ENCODE results near the gene IL1B. TPM values are rescaled to one million over a fixed set of nuclear protein-coding genes. Genes with fewer than 3 reads are reported as not detected.

The IL1B gene
- polyA plus RNA-seq, 1 of the 3 experiments (the other 2 are of a cell fraction) = 0.25 TPM

GRCh38 chr2:112791019-112791418, 45.6 kb downstream of the IL1B start:
- 10% methylated on average over 2 of the region's 3 CpGs for WGBS (ENCODE audit: low lambda C conversion rate)
- Histone ChIP-seq H3F3A (replicated peaks; ENCODE audit: insufficient read depth) (peaks cover 4% of the 10 kb centered on the region), H3K4me2 (no peak overlapping the region), H2AFZ (ENCODE audit: low read depth) (no peak overlapping the region), H3K36me3 (replicated peaks in 1 of 2; ENCODE audit: control insufficient read depth in 1 of 2, insufficient read depth in 2 of 2, low read length in 1 of 2) (no peaks in the 10 kb centered on the region), H3K4me1 (ENCODE audit: control insufficient read depth in 1 of 2, insufficient read depth in 2 of 2, low read depth in 1 of 2, low read length in 1 of 2) (0 out of 4 replicates have a peak, but pooled peaks cover 0 to 3% of the 10 kb centered on the region in 2 experiments), H3K4me3 (ENCODE audit: low read depth in 2 of 2, low read length in 1 of 2) (no peak overlapping the region), H3K27me3 (ENCODE audit: insufficient read depth) (no peaks in the 10 kb centered on the region), H3K79me2 (ENCODE audit: insufficient read depth) (no peaks in the 10 kb centered on the region), H3K27ac (ENCODE audit: low read depth in 2 of 2, low read length in 1 of 2) (no peak overlapping the region), H3K9me3 (no peaks in the 10 kb centered on the region), H4K20me1 (ENCODE audit: insufficient read depth) (no peaks in the 10 kb centered on the region), H3K9ac (no peak overlapping the region), H3K9me2 (no peaks in the 10 kb centered on the region)
- DNase-seq = no peak
- TF ChIP-seq MAX (IDR thresholded peaks at IDR 0.05; ENCODE audit: low read depth) (no peak), EZH2phosphoT487 (IDR thresholded peaks at IDR 0.05; ENCODE audit: borderline replicate concordance, low read depth) (no peak), SMC3 (IDR thresholded peaks at IDR 0.05; ENCODE audit: low read depth, low read length) (no peak), NFIC (IDR thresholded peaks at IDR 0.05; ENCODE audit: borderline replicate concordance) (no peak), RXRA (IDR thresholded peaks at IDR 0.05; ENCODE audit: borderline replicate concordance, low read depth) (no peak), JUND (IDR thresholded peaks at IDR 0.05) (no peak)
- ChIA-PET CTCF (no interaction called here), POLR2A (no interaction called here)

- ChIA-PET CTCF (no interaction called here), POLR2A (no interaction called here)
- Histone ChIP-seq H3K4me1 (ENCODE audit: control insufficient read depth in 1 of 2, insufficient read depth in 2 of 2, low read depth in 1 of 2, low read length in 1 of 2) (0 out of 4 replicates have a peak, but pooled peaks cover 0 to 3% of the 10 kb centered on the region in 2 experiments), H3K36me3 (replicated peaks in 1 of 2; ENCODE audit: control insufficient read depth in 1 of 2, insufficient read depth in 2 of 2, low read length in 1 of 2) (no peaks in the 10 kb centered on the region), H3K27ac (ENCODE audit: low read depth in 2 of 2, low read length in 1 of 2) (no peak overlapping the region), H3K9me3 (no peaks in the 10 kb centered on the region), H3K9me2 (no peaks in the 10 kb centered on the region), H3K4me3 (ENCODE audit: low read depth in 2 of 2, low read length in 1 of 2) (no peak overlapping the region), H3K27me3 (ENCODE audit: insufficient read depth) (no peaks in the 10 kb centered on the region), H2AFZ (ENCODE audit: low read depth) (no peak overlapping the region), H4K20me1 (ENCODE audit: insufficient read depth) (no peaks in the 10 kb centered on the region), H3K4me2 (no peak overlapping the region), H3K9ac (no peak overlapping the region), H3F3A (replicated peaks; ENCODE audit: insufficient read depth) (peaks cover 4% of the 10 kb centered on the region), H3K79me2 (ENCODE audit: insufficient read depth) (no peaks in the 10 kb centered on the region)
- TF ChIP-seq USF1 (IDR thresholded peaks at IDR 0.05; ENCODE audit: borderline replicate concordance, low read depth) (no peak), RFX5 (IDR thresholded peaks at IDR 0.05; ENCODE audit: low read length) (no peak), RAD21 (IDR thresholded peaks at IDR 0.05; ENCODE audit: low read length) (no peak), GABPA (IDR thresholded peaks at IDR 0.05; ENCODE audit: low read depth) (no peak), TAF1 (IDR thresholded peaks at IDR 0.05; ENCODE audit: borderline replicate concordance, low read depth, low read length) (no peak), REST (IDR thresholded peaks at IDR 0.05; ENCODE audit: low read depth, low read length) (no peak), SMC3 (IDR thresholded peaks at IDR 0.05; ENCODE audit: low read depth, low read length) (no peak), FOXM1 (IDR thresholded peaks at IDR 0.05; ENCODE audit: low read depth) (no peak), JUND (IDR thresholded peaks at IDR 0.05) (no peak), NFIC (IDR thresholded peaks at IDR 0.05; ENCODE audit: borderline replicate concordance) (no peak), RXRA (IDR thresholded peaks at IDR 0.05; ENCODE audit: borderline replicate concordance, low read depth) (no peak), CTCF (IDR thresholded peaks at IDR 0.05) (no peak), FOSL2 (IDR thresholded peaks at IDR 0.05; ENCODE audit: borderline replicate concordance, low read depth) (no peak)
- DNase-seq = no peak
- WGBS (ENCODE audit: low lambda C conversion rate) = 92% methylated on average over 5 of the region's 5 CpGs
These were observed 46.3 kb downstream of the IL1B start for GRCh38 chr2:112790305-112790704.
